Left forelimb (tissue), 1 donor: ENCODE measurements around the gene PSME3IP1.
"Not testable (repeated sequence)": the region's sequence is repeated elsewhere in the genome, so short reads cannot be mapped to it uniquely, and the experiment has no call there.

Source experiments
- DNase-seq: peaks from one replicate; pipeline ENCODE4 v3.0.0-alpha.2; 2018; ENCODE audit warnings: low spot score

Gene PSME3IP1

DNA sequence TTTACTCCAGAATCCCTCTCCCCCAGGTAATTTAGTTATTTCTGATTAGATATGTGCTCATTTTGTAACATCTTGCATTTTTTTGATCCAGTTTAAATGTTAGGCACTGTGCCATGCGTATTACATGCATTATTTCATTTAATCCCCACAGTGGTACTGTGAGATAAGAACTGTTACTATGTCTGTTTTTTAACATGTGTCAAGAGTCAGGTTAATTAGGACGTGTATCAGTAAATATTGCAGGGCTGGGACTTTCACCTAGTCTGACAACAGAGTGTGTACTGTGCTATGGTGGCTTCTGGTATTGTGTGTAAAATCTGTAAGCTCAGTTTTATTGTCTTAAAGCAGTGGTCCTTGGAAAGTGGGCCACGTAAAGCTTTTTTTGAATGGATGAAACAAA lies 10.9 kb upstream of the PSME3IP1 start:
- DNase-seq, result no peak

DNA sequence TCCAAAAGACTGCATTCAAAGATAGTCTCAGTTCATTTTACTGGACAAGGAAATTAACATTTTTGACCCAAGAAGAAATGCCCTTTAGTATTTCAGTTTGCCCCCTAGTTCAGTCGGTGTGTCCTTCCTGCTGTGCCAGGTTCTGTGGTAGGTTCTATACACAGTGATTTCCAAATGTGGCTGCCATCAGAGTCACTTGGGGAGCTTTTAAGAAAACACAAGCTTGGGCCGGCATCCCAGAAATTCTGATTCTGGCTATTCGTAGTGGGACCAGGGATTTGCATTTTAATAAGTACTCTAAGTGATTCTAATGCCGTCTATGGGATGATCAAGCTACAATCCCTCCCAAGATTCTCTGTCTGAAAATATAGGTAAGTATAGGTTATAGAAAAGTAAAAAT lies 10.4 kb upstream of the PSME3IP1 start:
- no peak for DNase-seq

DNA sequence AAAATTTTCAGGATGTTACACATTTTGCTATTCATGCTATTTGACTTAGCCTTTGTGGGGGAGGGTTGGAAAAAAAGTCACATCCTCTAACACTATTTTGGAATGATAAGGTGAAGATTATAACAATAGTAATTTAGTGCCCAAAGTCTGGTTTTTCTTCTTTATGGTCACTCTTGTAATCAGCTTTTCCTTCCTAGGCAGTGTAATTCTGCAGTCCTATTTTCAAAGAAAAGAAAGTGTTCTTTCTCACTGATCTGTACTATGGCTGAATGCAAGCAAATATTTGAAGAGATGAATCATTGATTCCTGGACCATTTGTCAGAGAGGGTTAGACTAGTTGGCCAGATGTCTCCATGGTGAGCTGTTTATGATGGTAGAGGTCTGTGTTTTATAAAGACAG lies 8.7 kb upstream of the PSME3IP1 start:
- DNase-seq, result no peak

DNA sequence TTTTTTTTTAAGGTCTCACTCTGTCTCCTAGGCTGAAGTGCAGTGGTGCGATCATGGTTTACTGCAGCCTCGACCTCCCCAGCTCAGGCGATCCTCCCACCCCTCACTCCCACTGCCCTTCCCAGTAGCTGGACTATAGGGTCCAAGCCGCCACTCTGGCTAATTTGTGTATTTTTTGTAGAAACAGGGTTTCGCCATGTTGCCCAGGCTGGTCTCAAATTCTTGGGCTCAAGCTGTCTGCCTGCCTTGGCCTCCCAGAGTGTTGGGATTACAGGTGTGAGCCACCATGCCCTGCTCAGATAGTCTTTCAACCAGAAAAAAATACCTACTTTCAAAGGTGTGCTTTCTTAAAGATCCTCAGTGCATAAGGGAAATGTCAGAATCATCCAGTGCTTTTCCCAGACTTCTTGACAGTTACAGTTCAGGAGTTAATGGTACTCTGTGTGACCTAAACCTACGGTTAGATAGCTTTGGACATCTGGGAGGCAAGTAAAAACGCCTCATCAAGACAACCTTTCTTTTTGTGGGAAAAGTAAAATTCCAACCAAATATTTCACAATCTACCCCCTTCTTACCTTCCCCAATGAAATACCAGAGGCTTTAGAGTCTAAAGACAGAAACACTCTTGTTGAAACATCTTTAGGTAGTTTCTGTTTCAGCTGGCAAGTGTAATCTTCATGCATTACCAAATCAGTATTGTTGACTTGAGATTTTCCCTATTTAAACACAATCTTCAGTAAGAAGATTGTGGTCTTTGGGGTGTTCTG lies 7.1 kb upstream of the PSME3IP1 start:
- DNase-seq, result no peak

DNA sequence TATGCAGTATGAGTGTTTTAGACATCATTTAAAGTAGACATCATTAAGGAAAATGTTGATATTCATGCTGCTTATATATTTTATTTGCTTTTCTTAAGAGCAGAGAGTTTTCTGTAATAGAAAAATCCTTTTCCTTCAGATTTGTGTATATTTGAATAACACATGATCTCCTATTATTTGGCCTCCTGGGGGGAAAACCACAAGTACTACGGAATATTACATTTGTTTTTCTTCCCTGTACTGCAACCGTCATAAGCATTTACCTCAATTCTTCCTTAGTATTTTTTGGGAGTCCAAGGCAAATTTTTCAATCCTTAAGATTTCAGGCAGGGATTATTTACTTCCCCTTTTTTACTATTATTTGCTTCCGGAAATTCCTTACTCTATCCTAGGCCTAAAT lies 6.3 kb upstream of the PSME3IP1 start:
- DNase-seq, result no peak

DNA sequence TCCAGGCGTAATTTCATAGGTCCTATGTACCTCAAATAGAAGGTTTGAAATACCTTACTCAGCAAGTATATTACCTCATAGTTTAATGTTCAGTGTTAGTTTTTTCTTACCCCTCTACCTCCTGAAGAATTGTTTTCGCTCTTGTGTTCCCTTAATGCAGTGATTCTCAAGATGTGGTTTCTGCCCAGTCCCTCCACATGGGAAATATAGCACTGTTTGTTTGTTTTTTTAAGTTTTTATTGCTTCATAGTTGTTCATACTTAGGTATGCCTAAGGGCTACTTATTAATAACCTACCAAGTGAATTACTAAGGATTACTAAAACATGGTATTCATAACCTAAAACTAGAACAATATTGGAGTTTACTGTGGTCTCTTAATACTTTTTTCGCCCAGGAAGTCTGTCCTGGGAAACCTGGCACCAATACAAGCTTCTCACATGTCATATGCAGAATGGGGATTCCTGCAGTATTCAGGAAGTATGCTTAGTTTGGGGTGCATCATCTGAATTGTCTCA lies 5.3 kb upstream of the PSME3IP1 start:
- no peak for DNase-seq

DNA sequence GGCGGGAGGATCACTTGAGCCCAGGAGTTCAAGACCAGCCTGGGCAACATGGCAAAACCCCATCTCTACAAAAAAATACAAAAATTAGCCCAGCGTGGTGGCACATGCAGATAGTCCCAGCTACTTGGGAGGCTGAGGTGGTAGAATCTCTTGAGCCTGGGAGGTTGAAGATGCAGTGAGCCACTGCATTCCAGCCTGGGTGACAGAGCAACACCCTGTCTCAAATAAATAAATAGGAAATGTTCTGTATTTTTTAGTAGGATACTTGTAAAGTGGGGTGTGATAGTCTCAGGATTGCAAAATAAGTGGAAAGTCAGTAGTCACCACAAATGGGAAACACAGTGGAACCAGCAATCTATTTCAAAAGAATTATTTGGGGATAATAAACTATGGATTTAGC lies 4.3 kb upstream of the PSME3IP1 start:
- no peak for DNase-seq

DNA sequence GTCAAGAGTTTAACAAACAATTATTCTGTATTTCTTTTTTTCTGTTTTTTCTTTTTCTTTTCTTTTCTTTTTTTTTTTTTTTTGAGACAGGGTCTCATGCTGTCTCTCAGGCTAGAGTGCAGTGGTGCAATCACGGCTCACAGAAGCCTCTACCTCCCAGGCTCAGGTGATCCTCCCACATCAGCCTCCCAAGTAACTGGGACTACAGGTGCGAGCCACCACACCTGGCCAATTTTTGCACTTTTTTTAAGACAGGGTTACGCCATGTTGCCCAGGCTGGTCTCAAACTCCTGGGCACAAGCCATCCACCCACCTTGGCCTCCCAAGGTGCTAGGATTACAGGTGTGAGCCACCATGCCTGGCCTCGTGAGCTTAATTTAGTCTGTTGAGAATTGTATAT lies 3.7 kb upstream of the PSME3IP1 start:
- DNase-seq, result not testable (repeated sequence)

DNA sequence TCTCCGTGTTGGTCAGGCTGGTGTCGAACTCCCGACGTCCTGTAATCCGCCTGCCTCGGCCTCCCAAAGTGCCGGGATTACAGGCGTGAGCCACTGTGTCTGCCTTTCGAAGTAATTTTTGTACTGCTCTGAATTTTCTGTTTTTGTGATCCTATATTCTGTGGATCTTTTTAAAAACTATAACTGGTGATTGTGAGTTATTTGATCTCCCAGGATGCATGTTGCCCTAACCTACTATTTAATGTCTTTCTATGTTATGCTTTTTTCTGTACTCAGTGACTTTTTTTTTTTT lies 2.8 kb upstream of the PSME3IP1 start:
- no peak for DNase-seq

DNA sequence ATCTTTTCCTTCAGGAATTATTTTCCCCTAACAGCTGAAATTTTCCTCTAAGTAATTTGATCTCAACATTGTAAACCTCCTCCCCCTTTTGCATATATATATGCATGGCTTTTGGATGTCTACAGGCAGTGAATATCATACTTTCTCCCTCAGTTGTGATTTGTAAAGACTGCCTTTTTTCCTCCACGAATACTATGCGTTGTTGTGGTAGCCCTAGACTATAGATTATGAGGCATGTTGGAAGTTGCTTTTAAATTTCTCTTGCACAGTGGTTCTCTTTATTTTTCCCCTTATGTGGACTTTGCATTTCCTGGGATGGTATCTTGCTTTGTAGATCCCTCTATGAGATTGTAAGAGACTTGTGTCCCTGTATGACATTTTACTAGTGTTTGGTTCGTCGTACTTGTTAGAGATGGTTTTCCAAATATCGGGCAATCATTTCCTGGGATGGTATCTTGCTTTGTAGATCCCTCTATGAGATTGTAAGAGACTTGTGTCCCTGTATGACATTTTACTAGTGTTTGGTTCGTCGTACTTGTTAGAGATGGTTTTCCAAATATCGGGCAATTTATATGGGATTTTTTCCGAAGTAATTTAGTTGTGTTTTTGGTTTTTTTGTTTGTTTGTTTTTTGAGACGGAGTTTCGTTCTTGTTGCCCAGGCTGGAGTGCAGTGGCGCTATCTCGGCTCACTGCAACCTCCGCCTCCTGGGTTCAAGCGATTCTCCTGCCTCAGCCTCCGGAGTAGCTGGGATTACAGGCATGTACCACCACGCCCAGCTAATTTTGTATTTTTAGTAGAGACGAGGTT lies 2.3 kb upstream of the PSME3IP1 start:
- not testable (repeated sequence) for DNase-seq

DNA sequence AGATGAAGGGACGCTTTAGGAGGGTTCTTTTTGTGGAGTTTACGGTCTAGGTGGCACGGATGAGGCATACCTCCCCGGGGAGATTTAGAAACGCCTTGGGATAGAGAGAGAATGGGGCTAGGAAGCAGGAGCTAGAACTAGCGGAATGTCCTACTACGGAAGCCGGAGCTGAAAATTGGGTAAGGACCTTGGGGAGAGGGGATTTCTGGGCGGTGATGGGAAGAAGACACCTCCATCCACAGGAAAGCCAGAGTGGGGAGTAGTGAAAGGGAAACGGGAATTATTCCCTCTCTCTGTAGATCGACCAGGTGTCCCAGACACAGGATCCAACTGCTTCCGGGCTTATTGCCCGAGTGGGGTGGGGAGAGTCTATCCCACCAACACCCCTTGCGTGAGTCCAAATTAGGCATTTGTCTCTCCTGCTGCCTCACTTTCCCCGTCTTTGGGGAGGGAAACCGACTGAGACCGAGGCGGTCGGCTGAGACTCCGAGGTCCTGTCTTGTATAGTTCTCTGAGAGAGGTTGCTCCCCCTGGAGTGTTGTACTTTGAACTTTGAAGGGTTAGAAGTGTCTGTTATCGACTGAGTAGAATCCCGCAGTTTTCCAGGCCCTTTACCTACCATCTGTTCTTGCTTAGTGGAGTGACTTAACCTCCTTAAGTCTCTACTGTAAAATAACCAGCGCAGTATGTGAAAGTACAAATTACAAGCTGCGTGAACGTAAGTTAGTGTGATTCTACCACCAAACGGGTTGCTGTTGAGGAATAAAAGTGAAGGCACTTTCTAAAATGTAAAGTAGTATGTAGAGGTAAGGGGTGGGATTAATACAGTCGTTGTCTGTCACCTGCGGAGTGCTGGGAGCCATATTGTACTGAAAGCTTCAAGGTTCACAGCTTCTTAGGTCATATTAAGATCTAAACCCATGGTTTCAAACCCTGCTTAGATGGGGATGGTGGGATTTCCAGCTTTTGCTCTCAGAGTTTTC lies 1.3 kb upstream of the PSME3IP1 start:
- no peak for DNase-seq

DNA sequence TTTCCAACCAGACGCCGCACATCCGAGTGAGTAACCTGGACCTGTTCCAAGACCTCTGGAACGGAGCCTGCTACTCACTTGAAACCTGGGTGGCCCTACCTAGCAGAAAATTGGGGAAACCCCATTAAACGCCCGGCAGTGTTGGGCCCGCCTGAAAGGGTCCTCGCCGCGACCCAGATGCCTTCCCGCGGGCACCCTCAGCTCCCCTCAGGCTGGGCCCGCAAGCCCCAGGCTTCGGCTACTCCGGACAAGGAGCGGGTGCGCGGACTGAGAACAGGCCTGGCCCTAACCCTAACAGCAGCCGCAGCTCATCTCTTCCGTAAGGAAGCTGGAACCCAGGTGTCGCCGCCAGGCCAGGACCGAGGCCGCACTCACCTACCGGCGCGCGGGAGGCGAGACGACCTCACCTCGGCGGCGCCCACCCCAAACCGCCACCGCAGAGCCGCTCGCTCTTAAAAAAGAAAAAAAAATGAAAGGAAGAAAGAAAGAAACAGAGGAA lies 344 bp downstream of the PSME3IP1 start:
- peak; percentile 72 for DNase-seq

DNA sequence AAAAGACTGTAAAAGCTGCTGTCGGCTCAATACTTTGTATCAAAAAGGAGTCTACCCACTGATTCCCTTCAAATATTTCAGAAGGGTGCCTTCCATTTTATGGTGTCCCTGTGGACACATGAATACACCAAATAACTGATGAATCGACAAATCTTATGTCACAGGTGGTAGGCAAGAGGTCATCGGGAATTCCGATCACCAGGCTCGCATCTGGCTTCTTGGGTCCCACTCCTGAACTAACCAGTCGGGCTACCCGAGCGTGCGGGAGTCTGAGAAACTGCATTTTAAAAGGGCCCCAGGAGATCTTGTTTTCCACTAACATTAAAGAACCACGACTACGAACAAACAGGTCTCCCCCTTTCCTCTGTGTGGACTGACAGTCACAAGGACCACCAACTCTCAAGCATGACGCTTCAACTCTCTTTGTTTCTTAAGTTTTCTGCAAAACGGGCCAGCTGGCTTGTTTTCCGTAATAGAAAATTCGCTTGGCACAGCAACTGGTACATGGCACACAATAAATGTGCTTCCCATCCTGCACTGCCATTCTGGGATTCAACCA lies 873 bp downstream of the PSME3IP1 start:
- no peak for DNase-seq

DNA sequence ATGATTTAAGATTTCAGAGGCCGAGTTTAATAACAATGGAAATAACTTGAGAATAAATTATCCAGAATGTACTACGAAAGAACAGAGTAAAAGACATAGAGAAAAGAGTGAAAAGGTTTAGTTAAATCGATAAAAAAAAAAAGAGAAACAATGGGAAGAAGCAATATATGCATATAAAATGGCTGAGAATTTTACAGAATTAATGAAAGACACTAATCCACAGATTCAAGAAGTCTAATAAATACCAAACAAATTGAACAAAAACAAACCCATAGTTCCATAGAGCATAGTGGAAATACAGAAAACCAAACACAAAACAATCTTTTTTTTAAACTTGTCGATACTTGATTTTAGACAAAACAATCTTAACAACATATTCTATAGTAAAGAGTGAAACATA lies 1.7 kb downstream of the PSME3IP1 start:
- DNase-seq, result no peak

DNA sequence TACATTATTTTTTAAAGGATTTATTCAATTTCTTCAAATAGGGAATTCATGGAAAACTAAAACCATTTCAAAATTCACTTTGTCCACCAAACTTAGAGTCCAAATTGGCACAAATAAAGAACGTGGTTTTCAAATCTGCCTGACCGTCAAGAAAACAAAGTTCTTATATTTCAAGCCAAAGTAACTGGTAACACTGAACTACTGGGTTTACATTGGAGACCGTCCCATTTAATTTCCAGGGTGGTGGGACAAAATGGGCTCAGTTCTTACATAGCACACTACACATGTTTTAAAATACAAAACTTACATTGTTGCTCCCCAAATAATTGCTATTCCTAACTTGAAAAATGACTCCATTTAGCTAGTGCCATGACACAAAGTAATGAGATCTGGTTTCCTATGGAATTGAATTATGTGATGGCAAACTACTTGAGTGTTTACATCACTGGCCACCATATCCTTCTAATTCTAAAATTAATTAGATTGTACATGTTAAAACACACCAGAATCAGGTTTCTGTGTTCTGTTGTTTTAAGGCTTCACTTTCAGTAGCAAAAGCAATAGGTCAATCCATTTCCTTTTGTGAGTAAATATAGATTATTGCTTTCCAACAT lies 6.5 kb downstream of the PSME3IP1 start:
- no peak for DNase-seq

DNA sequence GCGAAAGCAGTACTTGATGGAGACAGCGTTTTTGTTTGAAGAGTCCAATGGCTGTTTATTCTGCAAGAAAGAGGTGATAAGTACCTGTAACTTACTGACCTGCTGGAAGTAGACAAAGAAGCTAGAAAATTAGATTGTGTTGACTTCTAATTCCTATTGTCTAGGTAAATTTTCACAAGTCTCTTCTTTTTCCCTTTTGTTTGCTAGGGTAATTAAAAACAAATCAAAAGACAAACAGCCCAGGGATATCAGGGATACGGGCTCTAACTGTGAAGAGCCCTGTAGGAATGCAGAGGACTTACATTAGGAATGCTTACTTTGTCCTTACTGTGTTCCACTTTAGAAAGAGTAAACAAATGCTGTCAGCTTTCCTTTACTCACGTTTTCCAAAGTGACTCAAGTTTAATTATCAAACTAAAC lies 7.0 kb downstream of the PSME3IP1 start:
- DNase-seq, result no peak

DNA sequence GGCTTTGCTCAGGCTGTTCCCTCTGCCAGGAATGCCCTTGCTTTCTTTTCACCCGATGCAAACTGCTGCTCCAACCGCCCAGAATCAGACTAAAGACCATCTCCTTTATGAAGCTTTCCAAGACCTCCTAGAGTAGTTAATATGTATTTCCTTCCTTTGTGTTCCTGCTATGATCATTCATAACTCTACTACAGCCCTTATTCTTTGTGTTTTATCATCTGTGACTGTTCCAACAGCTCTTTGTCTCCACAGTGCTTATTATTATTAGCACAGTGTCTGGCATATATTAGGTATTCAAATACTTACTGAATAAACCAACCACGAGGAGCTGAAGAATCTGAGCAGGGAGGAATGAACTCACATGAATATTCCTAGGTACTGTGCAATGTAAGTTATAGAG lies 7.6 kb downstream of the PSME3IP1 start:
- DNase-seq, result no peak

DNA sequence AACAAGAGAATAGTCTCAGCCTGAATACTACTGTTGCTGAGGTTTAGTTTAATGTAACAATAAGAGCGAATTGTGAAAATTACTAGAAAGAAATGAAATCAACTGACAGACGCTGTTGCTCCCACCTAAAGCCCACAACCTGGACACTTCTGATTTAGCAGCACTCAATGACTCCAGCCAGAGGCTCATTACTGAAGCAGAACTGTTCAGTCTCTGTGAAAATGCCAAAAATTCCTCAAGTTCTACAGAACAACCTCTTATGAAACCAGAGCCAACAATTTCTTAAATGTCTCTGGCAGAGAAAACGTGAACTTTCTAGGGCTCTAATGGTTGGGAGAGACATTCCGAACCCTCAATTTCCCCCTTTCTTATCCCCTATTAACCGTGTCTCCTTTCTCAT lies 9.9 kb downstream of the PSME3IP1 start:
- DNase-seq, result no peak

DNA sequence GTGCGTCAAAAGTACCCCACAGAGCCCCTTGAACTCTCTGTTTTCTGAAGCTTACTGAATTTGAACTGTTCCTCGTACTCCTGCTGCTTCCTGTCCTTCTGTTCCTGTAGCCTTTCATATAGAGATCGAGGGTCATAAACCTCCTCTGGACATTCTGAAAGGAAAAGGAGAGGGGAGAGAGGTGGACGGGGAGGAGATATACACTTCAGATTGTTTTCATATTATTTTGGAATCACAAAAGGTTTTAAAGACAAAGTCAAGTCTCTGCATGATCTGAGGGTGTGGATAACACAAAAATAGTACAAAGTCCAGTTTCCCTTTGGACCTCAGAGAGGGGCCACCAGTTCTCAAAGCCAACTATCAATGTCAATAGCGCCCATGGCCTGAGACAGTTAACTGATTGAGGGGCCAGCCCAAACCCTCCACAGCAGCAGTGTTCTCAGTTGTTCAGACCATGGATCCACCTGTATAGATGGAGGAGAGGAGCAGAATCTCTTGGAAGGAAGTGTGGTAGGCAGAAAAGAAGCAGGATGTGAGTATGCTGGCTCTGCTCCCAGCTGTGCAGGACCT lies 13.0 kb downstream of the PSME3IP1 start:
- no peak for DNase-seq

DNA sequence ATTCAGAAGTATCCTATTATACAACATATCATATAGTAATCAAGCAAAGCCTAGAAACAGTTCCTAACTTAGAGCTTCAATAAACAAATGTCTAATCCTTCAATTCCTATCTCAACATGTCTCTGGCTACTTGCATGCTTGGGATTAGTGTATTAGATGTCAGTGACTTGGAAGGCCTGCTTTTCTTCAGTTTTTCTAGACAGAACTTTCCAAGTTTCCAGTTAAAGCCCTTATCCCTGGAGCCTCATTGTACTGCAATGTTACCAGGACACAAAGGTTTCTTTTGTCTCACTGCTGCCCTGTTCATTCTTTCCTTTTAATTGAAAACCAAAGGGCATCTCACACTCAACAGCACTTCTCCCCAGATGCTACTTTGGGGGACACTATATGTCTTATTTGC lies 16.5 kb downstream of the PSME3IP1 start:
- no peak for DNase-seq

DNA sequence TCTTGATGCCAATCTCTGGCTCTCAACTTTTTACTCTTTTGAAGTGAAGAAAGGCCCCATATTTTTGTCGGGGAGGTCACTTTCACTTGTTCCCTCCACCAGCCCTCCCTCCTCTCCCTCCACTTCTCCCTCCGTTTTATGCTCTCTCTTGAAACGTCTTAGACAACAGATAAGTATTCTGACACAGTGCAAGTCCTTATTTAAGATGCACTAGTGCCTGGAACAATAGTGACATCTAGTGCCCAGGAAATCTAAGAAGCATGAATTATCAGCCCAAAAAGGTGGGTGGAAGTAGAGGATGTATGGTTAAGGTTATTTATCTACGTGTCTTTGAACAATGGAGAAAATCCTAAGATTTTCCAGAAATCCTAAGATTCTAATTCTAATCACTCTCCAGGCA lies 17.9 kb downstream of the PSME3IP1 start:
- no peak for DNase-seq
